ENCODE results near the gene KCNN3. TPM values are rescaled to one million over a fixed set of nuclear protein-coding genes. Genes with fewer than 3 reads are reported as not detected.

The KCNN3 gene
- total RNA-seq, 1 experiment from 2014 or later = 0.26 TPM

DNA sequence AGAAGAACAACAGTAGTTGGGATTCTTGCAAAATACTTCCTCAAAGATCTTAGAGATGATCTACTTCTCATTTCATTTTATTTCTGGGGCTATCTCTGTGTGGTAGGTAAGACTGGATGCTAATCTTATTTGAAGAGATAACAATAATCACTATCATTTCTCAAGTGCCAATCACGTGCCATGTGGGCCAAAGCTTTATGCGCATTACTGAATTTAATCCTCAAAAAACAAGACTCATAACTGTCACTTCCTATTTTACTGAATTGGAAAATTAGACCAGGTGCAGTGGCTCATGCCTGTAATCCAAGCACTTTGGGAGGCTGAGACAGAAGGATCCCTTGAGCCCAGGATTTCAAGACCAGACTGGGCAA lies 121.7 kb downstream of the KCNN3 start:
- TF ChIP-seq, protein P1, sequence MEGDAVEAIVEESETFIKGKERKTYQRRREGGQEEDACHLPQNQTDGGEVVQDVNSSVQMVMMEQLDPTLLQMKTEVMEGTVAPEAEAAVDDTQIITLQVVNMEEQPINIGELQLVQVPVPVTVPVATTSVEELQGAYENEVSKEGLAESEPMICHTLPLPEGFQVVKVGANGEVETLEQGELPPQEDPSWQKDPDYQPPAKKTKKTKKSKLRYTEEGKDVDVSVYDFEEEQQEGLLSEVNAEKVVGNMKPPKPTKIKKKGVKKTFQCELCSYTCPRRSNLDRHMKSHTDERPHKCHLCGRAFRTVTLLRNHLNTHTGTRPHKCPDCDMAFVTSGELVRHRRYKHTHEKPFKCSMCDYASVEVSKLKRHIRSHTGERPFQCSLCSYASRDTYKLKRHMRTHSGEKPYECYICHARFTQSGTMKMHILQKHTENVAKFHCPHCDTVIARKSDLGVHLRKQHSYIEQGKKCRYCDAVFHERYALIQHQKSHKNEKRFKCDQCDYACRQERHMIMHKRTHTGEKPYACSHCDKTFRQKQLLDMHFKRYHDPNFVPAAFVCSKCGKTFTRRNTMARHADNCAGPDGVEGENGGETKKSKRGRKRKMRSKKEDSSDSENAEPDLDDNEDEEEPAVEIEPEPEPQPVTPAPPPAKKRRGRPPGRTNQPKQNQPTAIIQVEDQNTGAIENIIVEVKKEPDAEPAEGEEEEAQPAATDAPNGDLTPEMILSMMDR (conservative IDR thresholded peaks at IDR 0.05; ENCODE audit: low read depth, low read length) = no peak
- no peak for TF ChIP-seq EZH2 (IDR thresholded peaks at IDR 0.05; ENCODE audit: low read length, unreplicated experiment)
- no peak for TF ChIP-seq EZH2phosphoT487 (IDR thresholded peaks at IDR 0.05; ENCODE audit: borderline replicate concordance, low read length)
- Histone ChIP-seq H3K9me2 (replicated peaks; ENCODE audit: low read length) (no peaks in the 10 kb centered on the region), H2AFZ (ENCODE audit: low read length) (no peak overlapping the region), H3K27ac (ENCODE audit: low read length) (no peak overlapping the region), H3K79me2 (ENCODE audit: low read length) (no peaks in the 10 kb centered on the region), H3K27me3 (ENCODE audit: low read length) (peaks cover 86% of the 10 kb centered on the region), H3K36me3 (ENCODE audit: low read depth, low read length) (no peaks in the 10 kb centered on the region), H4K20me1 (ENCODE audit: low read length) (no peaks in the 10 kb centered on the region), H3K4me3 (ENCODE audit: low read length) (no peak overlapping the region), H3K9me3 (ENCODE audit: low read length) (no peaks in the 10 kb centered on the region), H3K9ac (ENCODE audit: low read length) (no peak overlapping the region), H3K4me2 (ENCODE audit: low read length) (no peak overlapping the region), H3F3A (ENCODE audit: low read length, unreplicated experiment) (no peaks in the 10 kb centered on the region), H3K4me1 (ENCODE audit: insufficient read depth, low read length) (no peaks in the 10 kb centered on the region)
- DNase-seq = no peak
- no TSS peak for BruUV-seq (replicated peaks)
- ATAC-seq = no peak
- ChIA-PET CTCF (no interaction called here), POLR2A (ENCODE audit: unreplicated experiment) (no interaction called here)
- intact Hi-C loops (cut with micrococcal nuclease) = no loop called here

GRCh38 chr1:154747740-154748404 lies 122.2 kb downstream of the KCNN3 start:
- no peaks in the 10 kb centered on the region for H3K4me1 ChIP-seq (ENCODE audit: insufficient read depth, low read length)
- peaks cover 84% of the 10 kb centered on the region for H3K27me3 ChIP-seq (ENCODE audit: low read length)
- ChIA-PET POLR2A (ENCODE audit: unreplicated experiment) (no interaction called here), CTCF (no interaction called here)
- no peaks in the 10 kb centered on the region for H3F3A ChIP-seq (ENCODE audit: low read length, unreplicated experiment)
- H3K9ac ChIP-seq (ENCODE audit: low read length) = no peak overlapping the region
- H3K9me3 ChIP-seq (ENCODE audit: low read length) = no peaks in the 10 kb centered on the region
- H3K27ac ChIP-seq (ENCODE audit: low read length) = no peak overlapping the region
- no peaks in the 10 kb centered on the region for H3K79me2 ChIP-seq (ENCODE audit: low read length)
- no peak for DNase-seq
- ATAC-seq = no peak
- intact Hi-C loops (cut with micrococcal nuclease) = no loop called here
- no TSS peak for BruUV-seq (replicated peaks)
- H4K20me1 ChIP-seq (ENCODE audit: low read length) = no peaks in the 10 kb centered on the region
- H2AFZ ChIP-seq (ENCODE audit: low read length) = no peak overlapping the region
- H3K4me3 ChIP-seq (ENCODE audit: low read length) = no peak overlapping the region
- H3K36me3 ChIP-seq (ENCODE audit: low read depth, low read length) = no peaks in the 10 kb centered on the region
- H3K4me2 ChIP-seq (ENCODE audit: low read length) = no peak overlapping the region
- H3K9me2 ChIP-seq (replicated peaks; ENCODE audit: low read length) = no peaks in the 10 kb centered on the region
- no peak for TF ChIP-seq EZH2phosphoT487 (IDR thresholded peaks at IDR 0.05; ENCODE audit: borderline replicate concordance, low read length)
- no peak for TF ChIP-seq EZH2 (IDR thresholded peaks at IDR 0.05; ENCODE audit: low read length, unreplicated experiment)
- TF ChIP-seq, protein P1 (conservative IDR thresholded peaks at IDR 0.05; ENCODE audit: low read depth, low read length) = no peak

GRCh38 chr1:154747380-154747739 lies 122.7 kb downstream of the KCNN3 start:
- no peaks in the 10 kb centered on the region for H3K36me3 ChIP-seq (ENCODE audit: low read depth, low read length)
- no peak overlapping the region for H2AFZ ChIP-seq (ENCODE audit: low read length)
- H3K4me1 ChIP-seq (ENCODE audit: insufficient read depth, low read length) = no peaks in the 10 kb centered on the region
- TF ChIP-seq EZH2phosphoT487 (IDR thresholded peaks at IDR 0.05; ENCODE audit: borderline replicate concordance, low read length) = no peak
- TF ChIP-seq, protein P1 (conservative IDR thresholded peaks at IDR 0.05; ENCODE audit: low read depth, low read length) = no peak
- no peak for TF ChIP-seq EZH2 (IDR thresholded peaks at IDR 0.05; ENCODE audit: low read length, unreplicated experiment)
- H3K9me3 ChIP-seq (ENCODE audit: low read length) = no peaks in the 10 kb centered on the region
- H3K79me2 ChIP-seq (ENCODE audit: low read length) = no peaks in the 10 kb centered on the region
- no TSS peak for BruUV-seq (replicated peaks)
- H4K20me1 ChIP-seq (ENCODE audit: low read length) = no peaks in the 10 kb centered on the region
- intact Hi-C loops (cut with micrococcal nuclease) = no loop called here
- peaks cover 83% of the 10 kb centered on the region for H3K27me3 ChIP-seq (ENCODE audit: low read length)
- H3K27ac ChIP-seq (ENCODE audit: low read length) = no peak overlapping the region
- ChIA-PET CTCF (no interaction called here), POLR2A (ENCODE audit: unreplicated experiment) (no interaction called here)
- ATAC-seq (no peak), DNase-seq (no peak)
- no peak overlapping the region for H3K4me2 ChIP-seq (ENCODE audit: low read length)
- H3F3A ChIP-seq (ENCODE audit: low read length, unreplicated experiment) = no peaks in the 10 kb centered on the region
- H3K4me3 ChIP-seq (ENCODE audit: low read length) = no peak overlapping the region
- H3K9me2 ChIP-seq (replicated peaks; ENCODE audit: low read length) = no peaks in the 10 kb centered on the region
- no peak overlapping the region for H3K9ac ChIP-seq (ENCODE audit: low read length)
